Measurements from ENCODE around the gene CD226. TPM values are rescaled to one million over a fixed set of nuclear protein-coding genes. Genes with fewer than 3 reads are reported as not detected.

Gene CD226
- total RNA-seq, 3 donors from 2014 or later: 1.8 to 4.9 (median 2.1) TPM

GRCh38 chr18:69987870-69988269 is 40.2 kb upstream of the CD226 start:
- Histone ChIP-seq H3K36me3 (no peaks in the 10 kb centered on the region), H3K27ac (no peak overlapping the region)

GRCh38 chr18:69985239-69985638 is 37.6 kb upstream of the CD226 start:
- Histone ChIP-seq H3K9me3 (peaks cover 18 to 23% of the 10 kb centered on the region in 2 donors), H3K36me3 (no peaks in the 10 kb centered on the region), H3K27ac (no peak overlapping the region), H3K27me3 (no peaks in the 10 kb centered on the region), H3K4me1 (no peaks in the 10 kb centered on the region), H3K4me3 (no peak overlapping the region)
- DNase-seq (ENCODE audit: low spot score in 2 of 2): no peak
- TF ChIP-seq POLR2AphosphoS5 (IDR thresholded peaks at IDR 0.05) (no peak), POLR2A (IDR thresholded peaks at IDR 0.05) (no peak)
- TF ChIP-seq, protein P1, sequence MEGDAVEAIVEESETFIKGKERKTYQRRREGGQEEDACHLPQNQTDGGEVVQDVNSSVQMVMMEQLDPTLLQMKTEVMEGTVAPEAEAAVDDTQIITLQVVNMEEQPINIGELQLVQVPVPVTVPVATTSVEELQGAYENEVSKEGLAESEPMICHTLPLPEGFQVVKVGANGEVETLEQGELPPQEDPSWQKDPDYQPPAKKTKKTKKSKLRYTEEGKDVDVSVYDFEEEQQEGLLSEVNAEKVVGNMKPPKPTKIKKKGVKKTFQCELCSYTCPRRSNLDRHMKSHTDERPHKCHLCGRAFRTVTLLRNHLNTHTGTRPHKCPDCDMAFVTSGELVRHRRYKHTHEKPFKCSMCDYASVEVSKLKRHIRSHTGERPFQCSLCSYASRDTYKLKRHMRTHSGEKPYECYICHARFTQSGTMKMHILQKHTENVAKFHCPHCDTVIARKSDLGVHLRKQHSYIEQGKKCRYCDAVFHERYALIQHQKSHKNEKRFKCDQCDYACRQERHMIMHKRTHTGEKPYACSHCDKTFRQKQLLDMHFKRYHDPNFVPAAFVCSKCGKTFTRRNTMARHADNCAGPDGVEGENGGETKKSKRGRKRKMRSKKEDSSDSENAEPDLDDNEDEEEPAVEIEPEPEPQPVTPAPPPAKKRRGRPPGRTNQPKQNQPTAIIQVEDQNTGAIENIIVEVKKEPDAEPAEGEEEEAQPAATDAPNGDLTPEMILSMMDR (IDR thresholded peaks at IDR 0.05): no peak
- intact Hi-C loops (cut with DNase I; ENCODE audit: low total_unique reads): no loop called here

More at GRCh38 chr18:69987870-69988269, 40.2 kb upstream of the CD226 start:
- no peak for DNase-seq (ENCODE audit: low spot score in 2 of 2)
- H3K27me3 ChIP-seq: no peaks in the 10 kb centered on the region
- peaks cover 18 to 25% of the 10 kb centered on the region in 2 donors for H3K9me3 ChIP-seq
- intact Hi-C loops (cut with DNase I; ENCODE audit: low total_unique reads): no loop called here
- no peak overlapping the region for H3K4me3 ChIP-seq
- no peaks in the 10 kb centered on the region for H3K4me1 ChIP-seq
- TF ChIP-seq, protein P1 (IDR thresholded peaks at IDR 0.05): no peak
- TF ChIP-seq POLR2AphosphoS5 (IDR thresholded peaks at IDR 0.05) (no peak), POLR2A (IDR thresholded peaks at IDR 0.05) (no peak)

- intact Hi-C loops (cut with DNase I; ENCODE audit: low total_unique reads): no loop called here
Measured at GRCh38 chr18:69982417-69982816, 34.7 kb upstream of the CD226 start.

DNA sequence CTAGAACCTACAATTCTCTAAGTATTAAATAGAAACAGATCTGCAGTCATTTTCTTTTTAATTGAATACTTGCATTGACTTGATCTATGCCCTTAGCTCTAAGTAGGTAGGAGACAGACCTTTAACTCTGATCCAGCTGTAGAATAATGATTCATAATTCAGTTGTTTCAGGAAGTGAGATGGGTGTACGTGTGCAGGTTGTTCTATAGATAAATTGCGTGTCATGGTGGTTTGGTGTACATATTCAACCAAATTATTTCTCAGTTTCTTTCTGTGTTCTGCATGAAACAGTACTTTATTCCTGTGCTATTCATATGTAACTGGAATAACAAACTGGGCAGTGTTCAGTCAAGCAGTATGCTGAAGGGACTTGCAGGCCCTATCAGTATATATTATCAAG is 34.3 kb upstream of the CD226 start:
- no peaks in the 10 kb centered on the region for H3K4me1 ChIP-seq
- H3K27ac ChIP-seq: no peak overlapping the region
- no peaks in the 10 kb centered on the region for H3K36me3 ChIP-seq
- no peaks in the 10 kb centered on the region for H3K27me3 ChIP-seq
- H3K9me3 ChIP-seq: peaks cover 13 to 19% of the 10 kb centered on the region in 2 donors
- intact Hi-C loops (cut with DNase I; ENCODE audit: low total_unique reads): no loop called here
- no peak overlapping the region for H3K4me3 ChIP-seq
- TF ChIP-seq POLR2AphosphoS5 (IDR thresholded peaks at IDR 0.05) (no peak), POLR2A (IDR thresholded peaks at IDR 0.05) (no peak)
- TF ChIP-seq, protein P1 (IDR thresholded peaks at IDR 0.05): no peak
- no peak for DNase-seq (ENCODE audit: low spot score in 2 of 2)

More at GRCh38 chr18:69982417-69982816, 34.7 kb upstream of the CD226 start:
- no peak overlapping the region for H3K27ac ChIP-seq
- H3K4me3 ChIP-seq: no peak overlapping the region
- TF ChIP-seq POLR2A (IDR thresholded peaks at IDR 0.05) (no peak), POLR2AphosphoS5 (IDR thresholded peaks at IDR 0.05) (no peak)
- TF ChIP-seq, protein P1 (IDR thresholded peaks at IDR 0.05): no peak
- no peaks in the 10 kb centered on the region for H3K36me3 ChIP-seq
- H3K9me3 ChIP-seq: peaks cover 13 to 17% of the 10 kb centered on the region in 2 donors
- no peaks in the 10 kb centered on the region for H3K27me3 ChIP-seq
- H3K4me1 ChIP-seq: no peaks in the 10 kb centered on the region
- no peak for DNase-seq (ENCODE audit: low spot score in 2 of 2)

- Histone ChIP-seq H3K27ac (no peak overlapping the region), H3K4me1 (no peaks in the 10 kb centered on the region)
Measured at GRCh38 chr18:69980982-69981804, 33.5 kb upstream of the CD226 start.

More at GRCh38 chr18:69980982-69981804, 33.5 kb upstream of the CD226 start:
- TF ChIP-seq, protein P1 (IDR thresholded peaks at IDR 0.05): no peak
- TF ChIP-seq POLR2AphosphoS5 (IDR thresholded peaks at IDR 0.05): no peak
- no peak for TF ChIP-seq POLR2A (IDR thresholded peaks at IDR 0.05)
- no peak for DNase-seq (ENCODE audit: low spot score in 2 of 2)
- peaks cover 21 to 22% of the 10 kb centered on the region in 2 donors for H3K9me3 ChIP-seq
- H3K27me3 ChIP-seq: no peaks in the 10 kb centered on the region
- intact Hi-C loops (cut with DNase I; ENCODE audit: low total_unique reads): no loop called here
- no peaks in the 10 kb centered on the region for H3K36me3 ChIP-seq
- H3K4me3 ChIP-seq: no peak overlapping the region
